HG03469 (cell line): ENCODE data around the gene DCBLD1.

Experiments
- ATAC-seq: cut with Tn5 transposase; IDR thresholded peaks from one replicate; pipeline ENCODE4 v1.9.1; 2021; ENCODE audit warnings: mild to moderate bottlenecking, moderate library complexity, moderate number of reproducible peaks; ENCODE audit not compliant: unreplicated experiment

Gene DCBLD1

GRCh38 chr6:117469791-117470190 is 12.7 kb upstream of the DCBLD1 start:
- ATAC-seq, result no peak

GRCh38 chr6:117472667-117473066 is 9.8 kb upstream of the DCBLD1 start:
- ATAC-seq, result no peak

GRCh38 chr6:117473401-117473800 is 9.1 kb upstream of the DCBLD1 start:
- no peak for ATAC-seq

DNA sequence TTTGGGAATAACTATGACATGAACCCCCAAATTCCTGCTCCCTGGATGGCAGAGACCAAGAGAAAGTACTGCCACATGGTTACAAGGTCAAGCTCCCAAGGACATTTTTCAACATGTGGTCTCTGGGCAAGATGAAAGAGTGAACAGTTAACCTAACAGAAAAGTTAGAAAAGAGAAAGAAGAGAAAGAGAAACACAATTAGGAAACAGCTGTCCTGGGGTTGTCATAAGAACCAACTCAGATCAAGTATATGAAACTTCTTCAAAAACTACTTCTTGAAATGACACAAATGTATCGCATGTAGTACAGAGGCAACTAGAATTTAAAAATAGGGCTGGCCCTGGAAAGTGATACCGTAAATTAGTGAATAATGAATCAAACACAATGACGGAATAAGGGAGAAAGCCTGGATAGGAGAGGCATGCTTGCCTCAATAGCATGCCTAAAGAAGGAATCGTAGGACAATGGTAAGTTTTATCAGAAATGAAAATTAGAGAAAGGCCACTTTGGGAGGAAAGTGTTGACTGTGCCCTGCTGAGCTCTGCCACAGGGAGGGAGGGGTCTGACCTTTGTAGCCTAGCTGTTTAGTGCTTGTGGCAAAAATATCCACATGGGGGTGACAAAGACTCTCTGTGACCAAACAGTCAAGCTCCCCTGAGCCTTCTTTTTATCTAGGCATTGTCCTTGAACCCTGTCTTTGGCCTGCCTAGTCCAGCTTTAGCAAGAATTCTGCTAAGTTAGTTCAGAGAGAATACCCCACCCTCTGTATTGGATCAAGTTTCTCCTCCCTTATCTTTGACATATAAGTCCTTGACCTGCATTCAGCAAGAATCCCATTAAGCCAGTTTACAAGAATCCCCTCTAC is 4.3 kb upstream of the DCBLD1 start:
- ATAC-seq, result no peak

- no peak for ATAC-seq
These were observed 3.6 kb upstream of the DCBLD1 start for GRCh38 chr6:117478853-117479231.

DNA sequence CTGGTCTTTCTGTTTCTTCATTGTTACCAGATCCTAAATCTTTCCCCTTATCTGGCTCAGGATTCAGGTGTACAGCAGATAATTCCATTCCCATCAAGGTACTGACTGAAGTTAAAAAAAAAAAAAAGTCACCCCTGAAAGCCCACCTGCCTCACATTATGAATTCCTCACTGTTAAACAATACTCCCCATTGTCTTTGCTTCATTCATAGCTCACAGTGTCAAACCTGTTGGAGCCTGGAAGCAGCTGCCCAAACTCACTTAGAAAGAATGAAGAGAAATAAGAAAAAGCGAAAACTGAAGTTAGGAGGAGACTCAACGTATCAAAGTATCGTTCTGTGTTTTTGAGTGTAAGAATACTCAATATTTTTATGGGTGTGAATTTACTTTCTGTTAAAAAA is 1.8 kb upstream of the DCBLD1 start:
- no peak for ATAC-seq

- no peak for ATAC-seq
These were observed 1.1 kb upstream of the DCBLD1 start for GRCh38 chr6:117481278-117481925.

GRCh38 chr6:117481926-117482239 is 591 bp upstream of the DCBLD1 start:
- ATAC-seq, result no peak

DNA sequence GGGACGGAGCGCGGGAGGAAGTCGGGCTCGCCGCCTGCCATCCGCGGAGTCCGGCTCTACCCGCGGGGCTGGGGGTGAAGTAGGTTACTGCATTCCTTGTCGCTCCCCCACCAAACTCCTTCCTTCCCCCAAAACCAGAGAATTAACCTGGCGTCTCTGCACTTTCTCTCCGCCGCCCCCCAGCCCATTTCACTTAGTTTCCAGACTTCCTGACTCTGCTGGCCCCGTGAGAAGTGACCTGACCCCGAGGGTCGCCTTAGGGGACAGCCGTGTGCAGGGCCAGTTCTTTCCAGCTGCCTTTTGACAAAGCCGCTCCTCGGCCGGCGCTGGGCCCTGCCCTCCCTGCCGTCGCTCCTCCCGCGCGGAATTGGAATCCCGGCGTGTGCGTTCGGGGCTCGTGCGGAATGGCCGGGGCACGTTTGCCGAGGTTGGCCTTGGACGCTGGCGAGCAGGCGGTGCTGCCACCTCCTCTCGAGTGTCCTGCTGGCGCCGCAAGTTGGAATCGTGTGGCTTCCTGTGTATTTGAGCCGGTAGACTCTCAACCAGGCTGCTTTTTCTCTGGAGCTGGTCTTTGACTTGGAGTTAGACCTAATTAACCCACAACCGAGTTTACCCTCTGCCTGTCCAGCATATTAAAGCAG is 650 bp downstream of the DCBLD1 start:
- no peak for ATAC-seq

DNA sequence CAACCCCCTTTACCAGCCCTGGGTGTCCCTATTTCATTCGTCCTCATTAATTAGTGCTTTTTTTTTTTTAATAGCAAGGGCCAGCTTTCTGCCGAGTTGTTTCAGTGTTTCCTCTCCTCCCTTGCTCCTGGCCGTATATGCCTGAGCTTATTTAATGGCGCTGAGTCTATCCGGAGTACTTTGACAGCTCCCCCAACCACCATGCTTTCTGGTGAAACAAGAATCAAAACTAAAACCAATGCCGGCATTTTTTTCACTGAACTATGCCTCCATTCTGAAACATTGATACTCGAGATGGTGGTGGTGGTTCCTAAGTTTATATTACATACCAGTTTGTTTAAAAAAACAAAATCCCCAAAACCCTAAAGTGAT is 1.2 kb downstream of the DCBLD1 start:
- ATAC-seq, result no peak

DNA sequence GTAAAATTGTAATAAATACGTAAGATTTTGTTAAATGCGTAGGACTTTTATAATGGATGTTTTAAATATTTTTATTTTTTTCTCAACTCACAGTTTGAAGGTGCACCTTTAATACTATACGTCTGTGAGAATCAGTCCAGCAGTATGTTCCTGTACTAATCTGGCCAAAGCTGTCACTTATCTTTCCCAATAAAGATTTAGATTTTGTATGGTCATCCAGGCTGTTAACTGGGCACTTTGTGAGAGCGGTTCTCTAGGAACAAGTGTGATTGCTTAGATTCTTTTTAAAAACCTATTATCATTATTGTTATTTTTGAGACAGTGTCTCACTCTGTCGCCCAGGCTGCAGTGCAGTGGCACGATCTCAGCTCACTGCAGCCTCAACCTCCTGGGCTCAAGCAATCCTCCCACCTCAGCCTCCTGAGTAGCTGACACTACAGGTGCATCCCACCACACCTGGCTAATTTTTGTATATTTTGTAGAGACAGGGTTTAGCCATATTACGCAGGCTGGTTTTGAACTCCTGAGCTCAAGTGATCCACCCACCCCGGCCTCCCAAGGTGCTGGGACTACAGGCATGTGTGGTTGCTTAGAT is 1.7 kb downstream of the DCBLD1 start:
- no peak for ATAC-seq

DNA sequence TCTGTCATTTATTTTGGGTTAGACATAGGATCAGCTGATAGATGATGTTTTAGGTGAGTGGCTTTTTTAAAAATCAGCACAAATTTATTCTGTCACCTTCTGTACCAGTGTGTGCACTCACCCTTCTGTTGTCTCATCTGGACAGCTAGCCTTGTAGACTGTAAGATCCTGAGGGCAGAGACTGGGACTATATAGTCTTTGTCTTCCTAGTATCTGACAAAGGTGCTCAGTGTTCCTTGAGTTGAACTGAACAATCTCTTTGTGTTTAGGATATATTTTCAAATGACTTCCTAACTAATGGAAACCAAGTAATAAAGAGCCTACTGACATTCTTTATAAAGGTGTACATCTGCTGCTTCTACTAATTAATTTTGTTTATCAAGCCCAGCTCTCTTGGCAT is 3.0 kb downstream of the DCBLD1 start:
- no peak for ATAC-seq

- ATAC-seq, result no peak
These were observed 5.3 kb downstream of the DCBLD1 start for GRCh38 chr6:117487821-117488220.

DNA sequence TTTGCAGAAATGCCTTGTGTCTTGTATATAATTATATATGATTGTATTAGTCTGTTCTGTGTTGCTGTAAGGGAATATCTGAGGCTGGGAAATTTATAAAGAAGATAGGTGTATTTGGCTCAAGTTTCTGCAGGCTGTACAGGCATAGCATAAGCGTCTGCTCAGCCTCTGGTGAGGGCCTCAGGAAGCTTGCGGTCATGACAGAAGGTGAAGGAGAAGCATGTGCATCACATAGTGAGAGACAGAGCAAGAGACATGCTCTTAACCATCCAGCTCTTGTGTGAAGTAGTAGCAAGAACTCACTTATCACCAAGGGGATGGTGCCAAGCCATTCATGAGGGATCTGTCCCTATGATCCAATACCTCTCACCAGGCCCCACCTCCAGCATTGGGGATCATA is 6.5 kb downstream of the DCBLD1 start:
- no peak for ATAC-seq

- no peak for ATAC-seq
These were observed 9.4 kb downstream of the DCBLD1 start for GRCh38 chr6:117491916-117492315.

- no peak for ATAC-seq
These were observed 11.0 kb downstream of the DCBLD1 start for GRCh38 chr6:117493470-117493869.

DNA sequence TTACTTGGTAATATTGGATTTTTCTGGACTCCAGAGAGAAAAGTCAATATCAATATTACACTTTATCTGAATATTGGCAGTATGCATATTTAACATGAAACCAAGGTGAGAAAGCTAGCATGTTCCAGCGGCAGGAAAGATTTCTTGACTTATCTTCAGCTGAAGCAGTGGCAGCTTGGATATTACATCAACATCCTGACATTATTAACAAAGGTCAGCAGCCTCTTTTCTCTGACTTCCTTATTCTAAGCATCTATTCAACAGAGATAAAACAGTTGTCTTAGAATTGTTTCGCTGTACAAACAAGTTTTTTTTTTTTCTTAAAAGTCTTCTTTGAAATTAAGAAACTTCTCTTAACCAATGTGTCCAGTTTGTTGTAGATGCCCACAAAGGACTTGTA is 11.8 kb downstream of the DCBLD1 start:
- ATAC-seq, result no peak

- ATAC-seq, result no peak
These were observed 12.3 kb downstream of the DCBLD1 start for GRCh38 chr6:117494694-117495318.

DNA sequence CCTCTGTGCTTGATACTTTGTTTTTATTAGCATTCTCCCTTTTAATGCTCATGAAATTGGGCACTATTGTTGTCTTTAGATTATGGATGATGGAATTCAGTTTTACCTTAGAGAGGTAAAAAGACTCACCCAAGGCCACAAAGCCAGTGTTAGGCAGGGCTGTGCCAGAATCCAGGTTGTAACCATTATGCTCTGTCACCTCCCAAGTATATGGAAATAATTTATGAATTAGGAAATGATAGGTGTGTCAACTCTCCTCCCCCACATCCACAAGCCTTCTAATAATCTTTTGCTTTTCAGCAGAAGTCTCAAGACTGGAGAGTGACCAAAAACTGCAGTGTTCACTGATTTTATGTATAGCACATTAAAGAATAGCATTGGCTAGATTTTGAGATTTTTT is 13.0 kb downstream of the DCBLD1 start:
- ATAC-seq, result no peak

- no peak for ATAC-seq
These were observed 13.4 kb downstream of the DCBLD1 start for GRCh38 chr6:117495869-117496268.

DNA sequence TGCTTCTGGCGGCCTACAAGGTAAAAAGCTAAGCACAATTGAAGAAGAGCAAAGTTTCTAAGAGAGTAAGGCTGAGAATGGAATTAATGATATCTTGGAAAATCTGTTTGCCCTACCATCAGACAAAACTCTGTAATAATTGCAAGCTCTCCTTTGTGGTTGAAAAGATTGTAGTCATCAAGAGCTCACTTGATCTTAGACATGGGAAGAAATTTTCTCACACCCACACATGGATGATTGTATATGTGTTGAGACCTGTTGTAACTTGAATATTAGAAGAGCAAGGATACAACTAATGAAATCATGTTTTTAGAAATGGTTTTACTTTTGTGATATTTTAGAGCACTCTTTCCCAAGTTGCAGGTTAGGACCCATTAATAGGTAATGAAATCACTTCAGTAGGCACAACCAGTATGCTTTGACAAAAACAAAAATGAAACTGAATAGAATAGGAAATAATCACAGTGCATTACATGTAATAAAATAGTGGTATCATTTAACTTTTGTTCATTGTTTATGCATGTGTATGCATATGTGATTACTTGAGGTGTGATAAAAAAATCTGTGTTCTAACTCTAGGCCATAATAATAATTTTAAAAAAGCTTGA is 14.0 kb downstream of the DCBLD1 start:
- ATAC-seq, result no peak
